Activated T-helper 2 cell treated with anti-CD3 and anti-CD28 coated beads, Interferon-gamma antibody, Interleukin-2, Interleukin-4, amounts not matched to agents 10 μg/mL and 5 μg/mL and 100 μg/mL, durations not matched to agents 14 hours and 24 hours and 36 hours (primary cell): ENCODE results near the gene SLC5A5. TPM values are rescaled to one million over a fixed set of nuclear protein-coding genes. Genes with fewer than 3 reads are reported as not detected.

Experiments used
- DNase-seq: peaks from one replicate; pipeline ENCODE4 v3.0.0; 2021; ENCODE audit warnings: low spot score
- H3K27ac Mint-ChIP-seq: one replicate; pipeline ENCODE4 v1.8.0; 2021; ENCODE audit warnings: mixed read lengths
- H3K27me3 Mint-ChIP-seq: one replicate; pipeline ENCODE4 v1.8.0; 2021; ENCODE audit warnings: low read depth, mixed read lengths
- H3K36me3 Mint-ChIP-seq: one replicate; pipeline ENCODE4 v1.8.0; 2021; ENCODE audit warnings: low read depth, mixed read lengths
- H3K4me1 Mint-ChIP-seq: one replicate; pipeline ENCODE4 v1.8.0; 2021; ENCODE audit warnings: low read depth, mixed read lengths
- H3K4me3 Mint-ChIP-seq: one replicate; pipeline ENCODE4 v1.8.0; 2021; ENCODE audit warnings: low read depth, mild to moderate bottlenecking, moderate library complexity, mixed read lengths
- H3K9me3 Mint-ChIP-seq: one replicate; pipeline ENCODE4 v1.8.0; 2021; ENCODE audit warnings: mixed read lengths
- intact Hi-C: fragments of 100-400 bp; cut with micrococcal nuclease; formaldehyde crosslinking; loops from one replicate; pipeline ENCODE4 v1.15.1; 2023
- total RNA-seq: library from RNA; stranded (reverse); gene quantifications from 2 replicates; pipeline ENCODE4 v1.2.3, GENCODE V29; 2022

Gene SLC5A5
- total RNA-seq, 1 donor from 2014 or later = 0.75 TPM

DNA sequence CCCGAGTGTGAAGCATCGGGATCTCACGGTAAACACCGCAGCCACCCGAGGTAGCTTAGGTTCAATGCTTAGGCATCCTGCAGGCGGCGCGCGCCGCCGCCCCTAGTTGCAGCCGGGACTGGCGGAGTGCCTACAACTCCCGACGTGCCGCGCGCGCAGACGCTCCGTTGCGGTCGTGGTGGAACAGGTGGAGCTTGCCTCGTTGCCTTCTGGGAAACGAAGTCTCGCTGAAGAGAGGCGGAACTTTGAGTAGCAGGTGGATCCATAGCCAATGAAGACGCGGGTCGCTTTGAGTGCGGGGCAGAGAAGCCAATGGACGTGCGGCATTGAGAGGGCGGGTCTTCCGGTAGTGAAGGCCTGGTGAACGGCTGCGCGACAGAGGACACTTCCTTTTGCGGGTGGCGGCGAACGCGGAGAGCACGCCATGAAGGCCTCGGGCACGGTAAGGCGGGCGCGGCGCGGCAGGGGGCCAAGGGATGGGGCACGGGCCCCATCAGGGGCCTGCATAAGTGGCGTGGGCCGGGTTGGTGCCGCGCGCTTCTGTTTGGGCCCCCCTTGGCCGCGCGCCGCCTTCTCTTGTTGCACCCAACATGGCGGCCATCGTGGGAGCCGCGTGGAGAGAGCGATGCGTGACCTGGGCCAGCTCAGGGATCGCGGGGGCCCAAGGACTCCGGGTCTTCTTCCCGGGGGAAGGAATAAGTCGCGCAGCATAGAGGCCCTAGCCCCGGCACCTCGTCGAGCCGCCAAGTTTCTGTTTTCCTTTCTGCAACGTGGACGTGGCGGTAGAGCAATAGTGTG is 12.0 kb upstream of the SLC5A5 start, which contains the start of gene RPL18A:
Gene RPL18A (plus strand): TSS at position 378 of the 798 bp plus-strand sequence. CDS start 47 bp downstream, at position 425.
- peak within 1 kb of the TSS; percentile 99 for H3K27ac Mint-ChIP-seq
- H3K9me3 Mint-ChIP-seq = no peaks in the 10 kb centered on the region
- intact Hi-C loops = loop anchor here (1.0 to 5.0 kb wide), 6 partner anchors 15 to 138 kb away; partner anchors contain the start of gene FCHO1
- no peaks in the 10 kb centered on the region for H3K27me3 Mint-ChIP-seq
- peaks cover 50% of the 10 kb centered on the region for H3K36me3 Mint-ChIP-seq
- H3K4me3 Mint-ChIP-seq = peak within 1 kb of the TSS; percentile 99
- peak; percentile 99 for DNase-seq
- peaks cover 20% of the 10 kb centered on the region for H3K4me1 Mint-ChIP-seq

DNA sequence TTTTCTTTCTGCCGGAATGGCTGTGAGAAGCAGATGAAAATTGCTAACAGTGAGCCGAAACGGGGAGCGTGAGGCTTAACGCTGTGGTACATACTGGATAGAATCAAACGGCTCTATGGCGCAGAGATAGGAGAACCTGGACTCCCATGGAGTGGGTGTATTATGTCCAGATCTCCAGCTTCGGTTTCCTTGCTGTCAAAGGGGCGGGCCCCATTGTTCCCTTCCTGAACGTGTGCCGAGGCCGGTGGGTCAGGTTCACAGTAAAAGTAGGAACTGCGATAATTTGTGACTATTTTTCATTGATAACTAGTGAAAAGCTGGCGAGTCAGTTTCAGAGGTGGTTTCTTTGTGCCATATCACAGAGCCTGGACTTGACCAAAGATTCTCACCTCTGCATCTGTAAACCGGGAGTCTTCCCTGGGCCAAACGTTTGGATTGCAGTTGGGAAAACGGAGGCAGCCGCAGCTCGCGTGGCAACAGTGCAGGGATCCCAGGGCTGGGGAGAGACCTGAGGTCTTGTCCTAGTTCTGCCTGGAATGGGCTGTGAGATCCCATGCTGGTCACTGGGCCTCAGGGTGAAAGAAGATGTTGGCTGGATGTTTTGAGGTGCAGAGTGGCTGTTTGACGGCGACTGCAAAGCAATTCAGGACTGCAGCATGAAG is 11.3 kb upstream of the SLC5A5 start:
- H3K36me3 Mint-ChIP-seq = peaks cover 57% of the 10 kb centered on the region
- peak overlapping the region; percentile 99 for H3K27ac Mint-ChIP-seq
- peaks cover 16% of the 10 kb centered on the region for H3K4me1 Mint-ChIP-seq
- intact Hi-C loops = no loop called here
- H3K9me3 Mint-ChIP-seq = no peaks in the 10 kb centered on the region
- no peak for DNase-seq
- H3K4me3 Mint-ChIP-seq = peak overlapping the region; percentile 99
- H3K27me3 Mint-ChIP-seq = no peaks in the 10 kb centered on the region

- H3K27me3 Mint-ChIP-seq = no peaks in the 10 kb centered on the region
- intact Hi-C loops = no loop called here
Observed at GRCh38 chr19:17860993-17861360, 10.8 kb upstream of the SLC5A5 start.

GRCh38 chr19:17861542-17862402 is 10.0 kb upstream of the SLC5A5 start:
- peak overlapping the region; percentile 99 for H3K27ac Mint-ChIP-seq
- intact Hi-C loops = no loop called here
- H3K27me3 Mint-ChIP-seq = no peaks in the 10 kb centered on the region
- no peaks in the 10 kb centered on the region for H3K9me3 Mint-ChIP-seq
- peaks cover 14% of the 10 kb centered on the region for H3K4me1 Mint-ChIP-seq
- peak overlapping the region; percentile 99 for H3K4me3 Mint-ChIP-seq
- H3K36me3 Mint-ChIP-seq = peaks cover 62% of the 10 kb centered on the region
- DNase-seq = no peak

More at GRCh38 chr19:17860993-17861360, 10.8 kb upstream of the SLC5A5 start:
- no peaks in the 10 kb centered on the region for H3K9me3 Mint-ChIP-seq
- H3K27ac Mint-ChIP-seq = peak overlapping the region; percentile 99
- peak overlapping the region; percentile 99 for H3K4me3 Mint-ChIP-seq
- no peak for DNase-seq
- peaks cover 14% of the 10 kb centered on the region for H3K4me1 Mint-ChIP-seq
- H3K36me3 Mint-ChIP-seq = peaks cover 59% of the 10 kb centered on the region

- H3K27ac Mint-ChIP-seq = peak overlapping the region; percentile 73
- H3K36me3 Mint-ChIP-seq = peaks cover 62% of the 10 kb centered on the region
- intact Hi-C loops = no loop called here
Observed at GRCh38 chr19:17862711-17863519, 8.8 kb upstream of the SLC5A5 start.

GRCh38 chr19:17863520-17864182 is 8.1 kb upstream of the SLC5A5 start:
- Mint-ChIP-seq H3K4me1 (peaks cover 14% of the 10 kb centered on the region), H3K27me3 (no peaks in the 10 kb centered on the region), H3K36me3 (peaks cover 62% of the 10 kb centered on the region), H3K27ac (no peak overlapping the region), H3K4me3 (peak overlapping the region; percentile 51), H3K9me3 (no peaks in the 10 kb centered on the region)
- no peak for DNase-seq
- intact Hi-C loops = no loop called here

More at GRCh38 chr19:17862711-17863519, 8.8 kb upstream of the SLC5A5 start:
- H3K27me3 Mint-ChIP-seq = no peaks in the 10 kb centered on the region
- no peak for DNase-seq
- peaks cover 14% of the 10 kb centered on the region for H3K4me1 Mint-ChIP-seq
- no peaks in the 10 kb centered on the region for H3K9me3 Mint-ChIP-seq
- peak overlapping the region; percentile 67 for H3K4me3 Mint-ChIP-seq

DNA sequence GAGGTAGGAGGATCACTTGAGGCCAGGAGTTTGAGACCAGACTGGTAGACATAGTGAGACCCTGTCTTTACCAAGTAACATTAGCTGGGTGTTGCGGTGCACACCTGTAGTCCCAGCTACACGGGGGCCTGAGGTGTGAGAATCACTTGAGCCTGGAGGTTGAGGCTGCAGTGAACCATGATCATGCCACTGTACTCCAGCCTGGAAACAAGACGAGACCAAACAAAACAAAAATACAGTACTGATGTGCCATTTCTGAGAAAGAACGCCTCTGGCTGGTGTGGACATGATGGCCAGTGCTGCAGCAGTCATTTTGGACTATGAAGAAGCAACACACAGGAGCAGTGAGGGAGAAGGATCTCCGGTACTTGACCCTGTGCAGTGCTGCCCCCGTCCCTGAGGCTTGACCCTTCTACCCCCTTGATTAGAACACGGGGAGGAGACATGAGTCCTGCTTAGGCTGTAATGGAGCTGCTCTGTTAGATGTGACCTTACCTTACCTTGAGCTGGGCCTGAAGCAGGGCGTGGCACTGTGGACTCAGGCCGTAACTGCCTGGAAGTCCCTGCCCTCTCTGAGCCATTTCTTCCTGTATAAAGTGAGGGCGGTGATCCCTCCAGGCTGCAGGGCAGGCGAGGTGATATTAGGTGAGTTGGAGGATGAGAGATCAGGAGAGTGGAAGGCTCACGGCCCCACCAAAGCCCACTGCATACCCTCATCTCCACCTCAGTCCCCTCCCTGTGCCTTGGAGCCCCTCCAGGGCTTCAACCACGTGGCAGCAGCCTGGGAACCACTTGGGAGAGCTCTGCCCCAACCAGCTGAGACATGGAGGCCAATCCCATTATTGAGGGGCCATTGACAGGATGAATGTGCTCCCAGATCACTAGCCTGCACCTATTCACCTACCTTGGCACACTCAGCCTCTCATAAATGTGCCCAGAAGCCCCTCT is 6.1 kb upstream of the SLC5A5 start:
- no peak for DNase-seq

GRCh38 chr19:17866312-17866963 is 5.3 kb upstream of the SLC5A5 start:
- Mint-ChIP-seq H3K4me1 (peaks cover 3% of the 10 kb centered on the region), H3K27me3 (no peaks in the 10 kb centered on the region), H3K36me3 (peaks cover 42% of the 10 kb centered on the region), H3K4me3 (no peak overlapping the region), H3K27ac (no peak overlapping the region), H3K9me3 (no peaks in the 10 kb centered on the region)
- DNase-seq = no peak
- intact Hi-C loops = no loop called here

More for the DNA sequence above, 6.1 kb upstream of the SLC5A5 start:
- no peaks in the 10 kb centered on the region for H3K9me3 Mint-ChIP-seq
- H3K4me3 Mint-ChIP-seq = no peak overlapping the region
- intact Hi-C loops = no loop called here
- H3K36me3 Mint-ChIP-seq = peaks cover 50% of the 10 kb centered on the region
- peak overlapping the region; percentile 42 for H3K27ac Mint-ChIP-seq
- H3K27me3 Mint-ChIP-seq = no peaks in the 10 kb centered on the region
- peaks cover 9% of the 10 kb centered on the region for H3K4me1 Mint-ChIP-seq

GRCh38 chr19:17866964-17867486 is 4.7 kb upstream of the SLC5A5 start:
- intact Hi-C loops = no loop called here
- Mint-ChIP-seq H3K27ac (no peak overlapping the region), H3K36me3 (peaks cover 36% of the 10 kb centered on the region), H3K27me3 (no peaks in the 10 kb centered on the region), H3K4me3 (no peak overlapping the region), H3K4me1 (peaks cover 2% of the 10 kb centered on the region), H3K9me3 (no peaks in the 10 kb centered on the region)
- no peak for DNase-seq

DNA sequence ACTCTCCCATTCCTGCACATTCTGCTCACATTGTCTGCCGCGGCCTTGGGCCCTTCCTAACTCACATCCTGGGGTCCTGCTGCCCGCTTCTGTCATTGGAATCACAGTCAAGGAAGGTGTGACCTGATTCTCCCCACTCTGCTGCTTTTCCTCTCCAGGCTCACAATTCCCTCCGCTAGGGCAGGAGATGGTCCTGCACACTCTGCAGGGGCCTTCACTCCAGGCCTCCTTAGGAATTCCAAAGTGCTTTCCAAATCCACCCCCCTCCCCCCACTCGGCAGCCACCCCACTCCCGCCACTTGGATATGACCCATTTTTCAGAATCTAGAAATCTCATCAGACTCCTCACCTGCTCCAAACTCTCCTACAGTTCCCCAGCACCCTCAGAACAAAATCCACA is 3.1 kb upstream of the SLC5A5 start:
- H3K9me3 Mint-ChIP-seq = no peaks in the 10 kb centered on the region
- H3K4me1 Mint-ChIP-seq = peaks cover 2% of the 10 kb centered on the region
- intact Hi-C loops = no loop called here
- H3K36me3 Mint-ChIP-seq = peaks cover 22% of the 10 kb centered on the region
- no peak overlapping the region for H3K27ac Mint-ChIP-seq
- DNase-seq = no peak
- no peak overlapping the region for H3K4me3 Mint-ChIP-seq
- H3K27me3 Mint-ChIP-seq = no peaks in the 10 kb centered on the region
